GM12892 (cell line): Measurements from ENCODE around the gene HTRA3.

Experiments
- POLR2A ChIP-seq: IDR thresholded peaks from 2 replicates; pipeline ENCODE4 v1.6.1; 2011; ENCODE audit warnings: low read depth, low read length, control low read depth
- POLR2AphosphoS5 ChIP-seq: IDR thresholded peaks from 2 replicates; pipeline ENCODE4 v1.6.1; 2011; ENCODE audit warnings: low read depth, low read length, control low read depth

DNA sequence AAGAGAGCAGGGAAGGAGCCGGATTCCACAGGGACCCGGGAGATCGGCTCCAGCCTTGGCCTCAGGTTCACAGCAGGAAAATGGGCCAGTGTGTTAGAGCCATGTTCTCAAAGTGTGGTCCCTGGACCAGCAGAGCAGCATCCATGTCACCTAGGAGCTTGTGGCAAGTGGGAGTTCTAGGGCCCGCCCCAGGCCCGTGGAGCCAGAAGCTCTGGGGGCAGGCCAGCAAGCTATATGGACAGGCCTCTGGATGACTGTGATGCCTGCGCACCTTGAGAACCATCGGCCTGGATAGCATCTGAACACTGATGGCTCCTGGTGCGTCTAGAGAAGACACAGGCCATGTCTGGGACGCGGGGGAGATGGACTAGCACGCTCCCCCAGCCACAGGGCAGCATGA lies 36.8 kb upstream of the HTRA3 start:
- TF ChIP-seq POLR2AphosphoS5 (no peak), POLR2A (no peak)
